ENCODE results near the gene CEP162.

CEP162 gene

GRCh38 chr6:84172574-84172973 lies 54.9 kb downstream of the CEP162 start:
- no peaks in the 10 kb centered on the region; the same call in 1 of the 2 replicates for H3K9me3 ChIP-seq (replicated peaks; ENCODE audit: insufficient read depth, low read length)
- H3F3A ChIP-seq (ENCODE audit: insufficient read depth, low read length) = no peaks in the 10 kb centered on the region
- no peaks in the 10 kb centered on the region for H3K36me3 ChIP-seq (replicated peaks; ENCODE audit: insufficient read depth, low read length)
- H4K20me1 ChIP-seq (ENCODE audit: insufficient read depth, low read length) = no peaks in the 10 kb centered on the region
- H3K4me1 ChIP-seq (ENCODE audit: low read length) = no peaks in the 10 kb centered on the region
- TF ChIP-seq EZH2 (optimal IDR thresholded peaks at IDR 0.05; ENCODE audit: low read depth, low read length) (no peak), EZH2phosphoT487 (IDR thresholded peaks at IDR 0.05; ENCODE audit: low read length) (no peak), CTCF (IDR thresholded peaks at IDR 0.05; ENCODE audit: low read length) (no peak)
- H3K9me2 ChIP-seq (replicated peaks; ENCODE audit: insufficient read depth, low read length) = no peaks in the 10 kb centered on the region
- H3K9ac ChIP-seq (ENCODE audit: low read length) = no peak overlapping the region
- no peak overlapping the region for H3K4me2 ChIP-seq (ENCODE audit: low read depth, low read length)
- H2AFZ ChIP-seq (ENCODE audit: low read length) = no peak overlapping the region
- no peak for DNase-seq
- H3K4me3 ChIP-seq (ENCODE audit: low read length) = no peak overlapping the region
- no peaks in the 10 kb centered on the region for H3K79me2 ChIP-seq (ENCODE audit: low read length)
- H3K27me3 ChIP-seq (replicated peaks; ENCODE audit: insufficient read depth, low read length) = no peaks in the 10 kb centered on the region
- H3K27ac ChIP-seq (ENCODE audit: low read length) = no peak overlapping the region

GRCh38 chr6:84172080-84172479 lies 55.4 kb downstream of the CEP162 start:
- no peaks in the 10 kb centered on the region; the same call in 1 of the 2 replicates for H3K9me3 ChIP-seq (replicated peaks; ENCODE audit: insufficient read depth, low read length)
- no peak overlapping the region for H3K9ac ChIP-seq (ENCODE audit: low read length)
- no peak for DNase-seq
- H4K20me1 ChIP-seq (ENCODE audit: insufficient read depth, low read length) = no peaks in the 10 kb centered on the region
- H3K79me2 ChIP-seq (ENCODE audit: low read length) = no peaks in the 10 kb centered on the region
- no peak overlapping the region for H2AFZ ChIP-seq (ENCODE audit: low read length)
- TF ChIP-seq EZH2phosphoT487 (IDR thresholded peaks at IDR 0.05; ENCODE audit: low read length) = no peak
- no peak for TF ChIP-seq CTCF (IDR thresholded peaks at IDR 0.05; ENCODE audit: low read length)
- no peak for TF ChIP-seq EZH2 (optimal IDR thresholded peaks at IDR 0.05; ENCODE audit: low read depth, low read length)
- H3K4me3 ChIP-seq (ENCODE audit: low read length) = no peak overlapping the region
- no peaks in the 10 kb centered on the region for H3K4me1 ChIP-seq (ENCODE audit: low read length)
- no peak overlapping the region for H3K4me2 ChIP-seq (ENCODE audit: low read depth, low read length)
- H3F3A ChIP-seq (ENCODE audit: insufficient read depth, low read length) = no peaks in the 10 kb centered on the region
- no peaks in the 10 kb centered on the region for H3K27me3 ChIP-seq (replicated peaks; ENCODE audit: insufficient read depth, low read length)
- no peak overlapping the region for H3K27ac ChIP-seq (ENCODE audit: low read length)
- no peaks in the 10 kb centered on the region for H3K9me2 ChIP-seq (replicated peaks; ENCODE audit: insufficient read depth, low read length)
- no peaks in the 10 kb centered on the region for H3K36me3 ChIP-seq (replicated peaks; ENCODE audit: insufficient read depth, low read length)

GRCh38 chr6:84167457-84167856 lies 60.0 kb downstream of the CEP162 start:
- no peaks in the 10 kb centered on the region for H3K9me2 ChIP-seq (replicated peaks; ENCODE audit: insufficient read depth, low read length)
- no peak for DNase-seq
- no peaks in the 10 kb centered on the region for H3K9me3 ChIP-seq (replicated peaks; ENCODE audit: insufficient read depth, low read length)
- H3F3A ChIP-seq (ENCODE audit: insufficient read depth, low read length) = no peaks in the 10 kb centered on the region
- H4K20me1 ChIP-seq (ENCODE audit: insufficient read depth, low read length) = no peaks in the 10 kb centered on the region
- no peaks in the 10 kb centered on the region for H3K27me3 ChIP-seq (replicated peaks; ENCODE audit: insufficient read depth, low read length)
- H3K4me2 ChIP-seq (ENCODE audit: low read depth, low read length) = no peak overlapping the region
- no peak overlapping the region for H3K27ac ChIP-seq (ENCODE audit: low read length)
- no peak for TF ChIP-seq EZH2 (optimal IDR thresholded peaks at IDR 0.05; ENCODE audit: low read depth, low read length)
- no peak for TF ChIP-seq EZH2phosphoT487 (IDR thresholded peaks at IDR 0.05; ENCODE audit: low read length)
- TF ChIP-seq CTCF (IDR thresholded peaks at IDR 0.05; ENCODE audit: low read length) = no peak
- no peak overlapping the region for H3K4me3 ChIP-seq (ENCODE audit: low read length)
- no peaks in the 10 kb centered on the region for H3K79me2 ChIP-seq (ENCODE audit: low read length)
- no peaks in the 10 kb centered on the region for H3K36me3 ChIP-seq (replicated peaks; ENCODE audit: insufficient read depth, low read length)
- H3K9ac ChIP-seq (ENCODE audit: low read length) = no peak overlapping the region
- no peaks in the 10 kb centered on the region for H3K4me1 ChIP-seq (ENCODE audit: low read length)
- no peak overlapping the region for H2AFZ ChIP-seq (ENCODE audit: low read length)

Data from MM.1S (cell line).